Posterior vena cava (tissue), 2 donors: Measurements from ENCODE around the gene CAPN7. TPM values are rescaled to one million over a fixed set of nuclear protein-coding genes. Genes with fewer than 3 reads are reported as not detected.

ENCODE experiments used
- DNase-seq: peaks from one replicate; pipeline ENCODE4 v3.0.0-alpha.2; 2020; ENCODE audit warnings: low spot score
- intact Hi-C, 2 donors: fragments of 100-400 bp; cut with DNase I; formaldehyde crosslinking; loops; one replicate each; pipeline versions ENCODE4 v1.14.1 to v1.14.2; 2022 to 2023
- total RNA-seq, 2 donors: library from RNA; stranded (reverse); fragmentation: NEBNext Ultra II Directional; extraction: Animal tissue kit (Norgen Biotek cat#: 25700); gene quantifications; one replicate each; pipeline ENCODE4 v1.2.1, GENCODE V29; 2021
- donor health status: DM: yes; HTN: yes; CAD: no.
- donor health status: DM: yes; HTN: yes; CAD: no.

Gene CAPN7
- total RNA-seq, 2 donors from 2014 or later = 28.4 to 39.5 TPM

DNA sequence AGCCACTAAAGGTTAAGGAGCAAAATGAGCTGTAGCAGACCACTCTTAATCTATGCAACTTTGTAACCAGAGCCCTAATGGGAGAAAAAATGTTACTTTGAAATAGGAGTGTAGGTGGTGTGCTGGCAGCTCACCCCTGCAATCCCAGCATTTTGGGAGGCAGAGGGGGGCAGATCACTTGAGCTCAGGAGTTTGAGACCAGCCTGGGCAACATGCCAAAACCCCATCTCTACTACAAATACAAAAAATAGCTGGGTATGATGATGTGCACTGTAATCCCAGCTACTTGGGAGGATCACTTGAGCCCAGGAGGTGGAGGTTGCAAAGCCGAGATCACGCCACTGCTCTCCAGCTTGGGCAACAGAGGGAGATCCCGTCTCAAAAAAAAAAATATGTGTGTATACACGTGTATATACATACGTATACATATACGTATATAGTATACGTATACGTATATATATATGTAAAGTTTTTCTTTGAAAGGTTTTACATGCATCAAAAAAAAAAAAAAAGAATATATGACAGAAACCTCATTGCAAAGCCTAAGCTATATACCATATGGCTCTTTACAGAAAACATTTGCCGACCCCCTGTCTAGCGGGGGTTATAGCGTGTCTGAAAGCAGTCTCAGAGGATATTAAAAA is 15.7 kb downstream of the CAPN7 start:
- no peak for DNase-seq
- intact Hi-C loops = no loop called here

DNA sequence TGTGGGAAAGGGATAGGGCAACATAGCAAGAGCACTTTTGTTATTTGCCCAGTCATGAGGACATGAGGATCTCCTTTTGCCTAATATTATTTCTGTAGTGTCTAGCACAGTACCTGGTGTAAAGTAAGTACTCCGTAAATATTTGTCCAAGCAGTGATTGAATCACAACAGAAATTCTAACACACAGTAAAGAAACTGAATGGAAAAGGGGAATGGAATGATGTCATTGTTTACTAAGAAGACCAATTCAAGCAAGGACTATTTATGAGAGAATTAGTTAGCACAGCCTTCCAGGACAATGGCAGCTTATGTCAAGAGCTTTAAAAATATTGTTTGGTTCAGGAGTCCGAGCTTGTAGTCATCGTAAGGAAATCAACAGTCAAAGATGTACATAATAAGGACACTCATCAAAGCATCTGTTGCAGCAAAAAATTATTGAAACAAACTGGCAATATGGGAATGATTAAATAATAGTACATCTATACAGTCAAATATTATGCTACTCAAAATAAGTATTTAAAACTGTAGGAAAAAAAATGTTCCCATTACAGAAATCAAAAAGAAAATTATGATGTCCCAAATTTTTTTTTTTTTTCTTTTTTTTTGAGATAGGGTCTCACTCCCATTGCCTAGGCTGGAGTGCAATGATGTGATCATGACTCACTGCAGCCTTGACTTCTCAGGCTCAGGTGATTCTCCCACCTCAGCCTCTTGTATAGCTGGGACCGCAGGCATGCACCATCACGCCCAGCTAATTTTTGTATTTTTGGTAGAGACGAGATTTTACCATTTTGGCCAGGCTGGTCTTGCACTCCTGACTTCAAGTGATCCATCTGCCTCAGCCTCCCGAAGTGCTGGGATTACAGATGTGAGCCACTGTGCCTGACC is 17.9 kb downstream of the CAPN7 start:
- no peak for DNase-seq
- intact Hi-C loops = no loop called here

DNA sequence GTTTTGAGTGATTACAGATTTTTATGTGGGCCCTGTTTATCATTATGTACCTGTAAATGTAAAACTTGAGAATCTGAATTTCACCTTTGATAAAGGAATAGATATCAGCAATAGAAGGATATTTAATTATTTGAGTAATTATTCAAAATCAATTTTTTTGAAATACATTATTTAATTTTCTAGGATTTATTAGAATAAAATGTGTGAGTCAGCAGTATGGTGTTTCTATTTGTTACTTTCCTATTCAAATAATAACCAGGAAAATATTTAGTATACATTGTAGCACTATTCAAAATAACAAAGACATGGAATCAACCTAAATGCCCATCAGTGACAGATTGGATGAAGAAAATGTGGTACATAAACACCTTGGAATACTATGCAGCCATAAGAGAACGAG is 22.1 kb downstream of the CAPN7 start:
- no peak for DNase-seq
- intact Hi-C loops = no loop called here

DNA sequence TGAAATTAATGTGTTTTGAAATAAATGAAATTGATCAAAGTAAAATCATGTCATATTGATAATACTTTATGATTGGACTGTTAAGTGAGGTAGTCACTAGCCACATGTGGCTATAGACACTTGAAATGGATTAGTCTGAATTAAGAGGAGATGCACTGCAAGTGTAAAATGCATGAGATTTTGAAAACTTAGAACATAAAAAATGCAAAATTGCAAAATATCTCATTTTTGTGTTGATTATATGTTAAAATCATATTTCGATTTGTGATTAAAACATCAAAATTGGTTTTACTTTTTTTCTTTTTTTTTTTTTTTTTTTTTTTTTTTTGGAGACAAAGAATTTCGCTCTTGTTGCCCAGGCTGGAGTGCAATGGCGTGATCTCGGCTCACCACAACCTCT is 23.2 kb downstream of the CAPN7 start:
- intact Hi-C loops = no loop called here
- no peak for DNase-seq

DNA sequence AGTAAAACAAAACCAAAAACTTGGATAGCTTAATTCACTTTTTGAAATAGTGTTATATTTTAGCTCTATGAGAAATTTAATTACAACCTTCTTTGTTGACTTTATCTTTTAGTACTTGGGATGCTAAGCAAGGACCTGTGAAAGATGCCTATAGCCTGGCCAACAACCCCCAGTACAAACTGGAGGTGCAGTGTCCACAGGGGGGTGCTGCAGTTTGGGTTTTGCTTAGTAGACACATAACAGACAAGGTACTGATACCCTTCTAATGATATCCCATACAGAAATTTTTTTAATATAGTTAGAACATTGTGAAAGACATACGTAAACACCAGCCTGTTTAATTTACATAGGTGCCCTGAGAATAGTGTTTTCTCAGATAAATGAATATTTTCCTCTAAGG is 35.3 kb downstream of the CAPN7 start:
- intact Hi-C loops = no loop called here
- no peak for DNase-seq

DNA sequence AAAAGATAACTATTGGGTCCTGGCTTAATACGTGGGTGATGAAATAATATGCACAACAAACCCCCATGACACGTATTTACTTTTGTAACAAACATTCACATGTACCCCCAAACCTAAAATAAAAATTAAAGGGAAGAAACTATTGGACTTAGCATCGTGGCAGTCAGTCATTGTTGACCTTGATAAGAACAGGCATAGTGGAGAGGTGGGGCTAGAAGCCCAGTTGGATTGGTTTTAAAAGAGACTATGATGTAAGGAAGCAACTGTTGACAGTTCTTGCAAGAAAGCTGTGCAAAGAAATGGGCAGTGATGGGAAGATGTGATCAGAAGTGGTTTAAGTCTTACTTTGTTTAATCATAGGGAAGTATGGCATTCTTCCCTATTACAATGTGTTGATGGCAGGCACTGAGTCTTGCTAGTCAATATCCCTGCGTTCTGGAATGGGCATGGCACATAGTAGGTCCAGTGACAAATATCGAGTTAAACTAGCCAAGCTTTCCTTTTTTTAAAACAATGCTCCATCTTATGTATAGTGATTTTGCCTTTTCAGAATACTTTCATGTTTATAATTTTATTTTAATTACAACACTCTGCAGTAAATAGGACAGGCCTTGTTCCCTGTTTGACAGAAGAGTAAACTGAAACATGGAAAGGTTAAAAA is 37.9 kb downstream of the CAPN7 start:
- DNase-seq = no peak
- intact Hi-C loops = no loop called here

DNA sequence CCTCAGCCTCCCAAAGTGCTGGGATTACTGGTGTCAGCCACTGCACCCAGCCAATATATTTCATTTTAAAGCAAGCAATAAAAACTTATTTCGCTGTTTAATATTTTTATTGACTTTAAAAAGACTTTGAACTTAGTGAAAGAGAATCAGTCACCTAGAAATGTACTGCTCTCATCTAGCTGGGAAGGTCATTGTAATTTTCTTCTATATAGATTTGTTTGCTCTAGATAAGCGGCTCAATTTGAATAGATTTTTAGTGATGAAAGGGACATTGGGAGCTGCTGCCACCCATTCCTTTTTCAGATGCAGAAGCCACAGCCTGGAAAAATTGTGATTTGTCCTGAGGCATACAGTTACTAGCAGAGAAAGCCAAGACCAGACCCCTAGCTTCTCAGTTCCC is 40.1 kb downstream of the CAPN7 start:
- intact Hi-C loops = no loop called here
- no peak for DNase-seq

DNA sequence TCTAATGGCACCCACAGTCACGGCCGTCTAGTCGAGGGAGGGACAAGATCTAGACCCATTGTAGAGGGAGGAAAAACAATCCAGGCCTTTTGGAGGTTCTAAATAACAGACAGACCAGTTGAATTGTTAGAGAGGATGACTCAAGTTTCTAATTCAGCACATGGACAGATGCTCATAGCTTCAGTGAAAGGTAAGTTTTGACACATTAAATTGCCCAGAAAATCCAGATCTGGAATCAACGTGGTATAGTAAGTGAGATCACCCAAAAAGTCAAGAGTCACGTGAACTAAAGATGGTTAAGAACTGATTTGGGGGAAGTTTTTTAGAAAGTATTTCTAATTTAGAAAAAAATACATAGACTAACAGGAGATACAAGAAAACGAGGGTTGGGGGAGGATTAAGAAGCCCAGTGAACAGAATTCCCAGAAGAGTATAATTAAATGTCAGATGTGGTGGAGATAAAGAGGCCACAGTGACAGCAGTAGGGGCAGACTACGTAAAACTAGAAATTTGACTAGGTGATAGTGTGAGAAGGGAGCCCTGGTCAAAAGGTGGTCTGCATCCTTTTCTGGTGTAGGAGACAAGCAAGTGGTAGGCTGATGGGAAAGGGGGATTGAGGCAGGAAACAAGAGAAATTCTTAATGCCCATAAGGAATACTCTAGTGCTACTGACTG is 47.1 kb downstream of the CAPN7 start:
- no peak for DNase-seq
- intact Hi-C loops = no loop called here

DNA sequence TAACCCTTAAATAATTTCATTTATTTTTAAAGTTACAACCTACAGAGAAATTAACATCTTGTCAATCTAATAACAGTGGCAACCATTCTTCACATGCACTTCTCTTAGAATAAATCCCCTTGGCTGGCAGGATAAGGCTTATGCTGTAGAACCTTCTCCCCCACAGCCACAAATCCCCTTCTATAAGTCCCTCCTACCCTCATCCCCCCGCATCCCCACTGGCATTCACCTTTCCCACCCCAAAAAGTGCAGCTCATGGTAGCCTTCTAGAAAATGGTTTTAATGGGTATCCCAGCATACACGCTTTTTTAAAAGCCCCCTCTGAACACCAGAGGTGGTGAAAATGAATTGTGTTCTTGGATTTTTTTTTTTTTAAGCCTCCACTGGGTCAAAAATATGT is 49.2 kb downstream of the CAPN7 start:
- no peak for DNase-seq
- intact Hi-C loops = no loop called here

DNA sequence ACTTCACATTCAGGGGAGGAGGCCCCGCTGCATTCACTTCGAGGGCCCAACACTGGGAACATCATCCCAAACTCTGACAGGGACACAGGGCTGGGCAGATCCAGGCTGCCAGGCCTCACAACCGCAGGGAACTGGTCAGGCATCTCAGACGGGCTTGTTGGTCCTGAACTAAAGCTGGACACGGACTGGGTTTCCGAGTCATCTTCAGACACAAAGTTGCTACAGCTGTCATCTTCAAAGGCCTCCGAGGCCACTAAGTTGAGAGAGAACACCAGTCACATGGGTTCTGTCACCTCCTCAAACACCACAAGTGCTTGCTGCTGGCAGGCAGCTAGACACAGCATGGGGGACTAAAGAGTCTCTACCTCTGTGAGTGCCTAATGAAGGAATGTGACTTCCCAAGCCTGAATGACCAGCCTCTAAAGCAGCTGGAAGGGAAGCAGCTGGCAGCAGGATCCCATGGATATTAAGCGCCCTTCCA is 50.9 kb downstream of the CAPN7 start:
- intact Hi-C loops = no loop called here
- no peak for DNase-seq

DNA sequence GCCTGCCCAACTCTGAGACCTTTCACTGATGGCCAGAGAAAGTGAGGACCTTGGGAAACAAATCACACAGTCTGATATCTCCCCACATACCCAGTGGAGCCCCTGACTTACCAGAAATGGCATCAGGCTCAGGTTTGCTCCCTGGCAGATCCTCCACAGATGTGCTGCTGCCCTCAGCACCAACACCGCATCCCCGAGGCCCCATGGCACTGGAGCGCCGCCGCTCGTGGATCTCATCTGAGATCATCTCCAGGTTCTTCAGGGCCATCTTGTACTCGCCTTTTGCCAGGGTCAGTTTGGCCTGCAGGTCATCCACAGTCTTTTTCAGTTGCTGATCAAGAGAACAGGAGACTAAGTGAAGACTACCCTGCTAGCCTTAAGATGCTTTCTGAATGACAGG is 52.7 kb downstream of the CAPN7 start:
- no peak for DNase-seq
- intact Hi-C loops = no loop called here

DNA sequence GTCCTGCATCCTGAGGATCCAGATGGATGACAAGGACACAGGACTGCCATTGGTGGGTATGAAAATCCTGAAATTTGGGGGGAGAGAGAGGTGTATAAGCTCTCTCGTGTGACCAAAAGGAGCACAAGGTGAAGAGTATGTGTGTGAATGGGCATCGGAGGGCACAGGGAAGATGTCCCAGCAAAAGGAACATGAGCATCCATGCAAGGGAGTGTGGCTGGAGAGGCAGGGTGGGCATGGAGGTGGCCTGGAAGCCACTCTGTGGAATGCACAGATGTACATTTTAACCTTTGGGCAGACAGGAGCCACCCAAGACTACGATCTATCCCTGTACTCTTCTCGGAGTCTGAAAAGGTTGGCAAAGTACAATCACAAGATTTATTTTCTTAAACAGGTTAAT is 54.5 kb downstream of the CAPN7 start:
- intact Hi-C loops = no loop called here
- no peak for DNase-seq

DNA sequence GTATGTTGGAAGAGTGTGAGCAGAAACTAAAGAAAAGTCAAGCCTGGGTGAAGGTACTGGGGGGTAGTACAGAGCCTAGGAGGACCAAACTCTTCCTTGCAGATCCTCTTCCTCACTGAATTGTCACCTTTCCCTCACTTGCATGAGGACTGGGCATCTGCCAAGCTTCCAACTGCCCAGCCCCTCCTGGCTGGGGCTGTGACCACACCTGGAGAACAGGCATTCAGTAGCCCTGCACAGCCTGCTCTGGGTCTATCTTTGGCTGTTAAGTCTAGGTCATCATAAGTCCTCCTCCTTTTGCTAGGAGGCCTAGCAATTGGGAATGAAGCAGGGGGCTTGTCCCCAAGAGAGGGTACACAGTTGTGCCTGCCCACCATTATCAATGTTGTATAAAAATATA is 55.2 kb downstream of the CAPN7 start:
- DNase-seq = no peak
- intact Hi-C loops = no loop called here

DNA sequence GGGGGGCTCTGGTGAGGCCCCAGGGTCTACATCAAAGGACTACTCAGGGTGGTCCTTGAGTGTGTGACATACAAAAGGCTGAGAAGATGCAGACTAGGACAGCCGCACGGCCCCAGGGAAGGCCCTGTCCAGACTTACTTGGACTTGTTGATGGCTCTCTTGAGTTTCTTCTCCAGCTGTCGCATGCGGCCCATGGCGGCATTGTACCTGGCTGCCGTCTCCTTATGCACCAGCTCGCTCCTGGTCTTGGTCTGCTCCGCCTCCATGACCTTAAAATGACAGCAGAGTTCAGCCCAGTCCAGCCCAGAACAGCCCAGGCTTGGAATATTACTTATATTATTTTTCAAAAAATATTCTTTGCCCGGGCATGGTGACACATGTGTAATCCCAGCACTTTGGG is 56.0 kb downstream of the CAPN7 start:
- intact Hi-C loops = no loop called here
- no peak for DNase-seq

DNA sequence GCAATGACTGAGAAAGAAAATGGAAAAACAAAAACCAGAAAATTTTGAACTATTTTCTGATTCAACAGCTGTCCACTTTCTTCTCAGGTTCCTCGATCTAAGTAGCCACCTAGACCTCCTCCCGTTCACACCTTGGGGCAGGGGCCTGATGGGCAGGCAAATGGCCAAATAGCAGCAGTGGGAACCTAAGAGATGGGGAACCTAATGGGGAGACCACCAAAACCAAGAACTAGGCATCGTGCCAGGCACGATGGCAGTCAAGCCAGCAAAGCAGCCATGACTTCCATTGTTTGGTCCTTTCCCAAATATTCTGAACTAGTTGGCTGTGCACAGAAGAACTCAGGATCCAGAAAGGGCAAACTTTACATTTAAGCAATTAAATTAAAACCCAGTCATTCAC is 57.1 kb downstream of the CAPN7 start:
- intact Hi-C loops = no loop called here
- DNase-seq = no peak

DNA sequence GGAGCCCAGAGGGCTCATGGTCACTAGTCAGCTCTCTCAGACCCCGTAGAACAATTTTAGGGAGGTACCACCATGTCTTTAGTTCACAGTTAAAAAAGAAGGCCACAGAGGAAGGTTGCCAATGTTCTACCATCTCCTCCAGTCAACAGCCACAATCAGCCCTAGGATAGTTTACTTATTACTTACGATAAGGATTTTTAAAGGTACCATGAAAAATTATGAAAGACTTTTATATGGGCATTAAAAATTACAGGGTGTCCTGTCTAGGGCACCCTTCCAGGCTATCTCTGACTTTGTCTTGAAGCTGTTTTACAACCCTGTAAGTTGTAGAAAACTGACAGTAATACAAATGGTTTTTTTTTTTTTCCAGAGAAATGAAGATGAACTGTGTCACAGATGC is 57.9 kb downstream of the CAPN7 start:
- no peak for DNase-seq
- intact Hi-C loops = no loop called here

DNA sequence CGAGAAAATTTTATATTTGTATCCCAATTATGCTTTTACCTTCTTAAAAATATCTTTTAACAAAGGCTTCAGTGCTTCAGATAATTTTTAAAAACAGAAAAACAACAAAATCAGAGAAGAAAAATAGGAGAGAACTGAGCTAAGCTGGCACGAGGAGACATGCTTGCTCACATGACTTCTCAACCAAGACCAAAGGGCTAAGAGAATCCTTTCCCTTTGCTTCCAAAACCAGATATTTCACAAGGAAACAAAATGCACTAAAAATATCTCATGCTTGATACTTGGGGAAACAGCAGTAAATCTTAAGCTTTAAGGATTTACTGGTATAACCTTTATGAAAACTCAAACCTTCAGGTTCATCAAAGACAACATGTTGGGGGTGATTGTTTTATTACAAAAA is 58.4 kb downstream of the CAPN7 start:
- DNase-seq = no peak
- intact Hi-C loops = no loop called here

DNA sequence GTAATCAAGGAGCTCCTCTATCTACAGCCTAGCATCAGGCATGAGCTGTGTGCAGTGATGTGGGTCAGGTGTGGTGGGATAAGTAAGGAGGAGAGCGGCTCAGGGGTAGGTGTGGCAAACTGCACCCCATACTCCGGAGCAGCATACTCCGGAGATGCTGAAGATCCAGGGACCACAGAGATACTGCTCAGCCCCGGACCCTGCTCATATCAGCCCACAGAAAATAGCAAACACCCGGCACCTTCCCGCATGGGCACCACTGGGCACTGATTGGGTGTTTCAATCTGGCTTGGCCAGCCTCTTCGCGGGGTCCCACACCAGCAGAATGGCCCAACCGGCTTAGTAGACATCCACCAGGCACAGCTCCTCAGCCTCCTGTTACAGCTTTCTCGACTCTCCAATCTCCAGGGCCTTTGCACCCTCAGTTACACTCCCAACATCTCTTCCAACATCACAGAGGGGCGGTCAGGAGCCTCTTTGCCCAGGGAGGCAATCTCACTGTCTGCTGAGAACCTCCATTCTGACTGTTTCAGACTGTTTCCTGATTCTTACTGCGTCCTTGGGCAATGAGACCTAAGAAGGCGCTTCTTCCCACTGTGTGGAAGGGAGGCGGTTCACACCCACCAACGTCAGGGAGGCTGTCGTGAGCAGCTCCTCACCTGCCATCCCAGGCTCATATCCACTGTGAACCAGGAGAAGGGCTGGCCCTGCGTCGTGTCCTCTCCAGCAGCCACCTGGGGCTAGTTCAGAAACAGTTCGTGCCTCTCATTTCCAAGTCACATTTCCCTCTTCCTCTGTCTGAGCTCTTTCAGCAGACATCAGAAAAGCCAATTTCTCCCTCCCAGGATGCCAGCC is 59.8 kb downstream of the CAPN7 start:
- no peak for DNase-seq
- intact Hi-C loops = loop anchor here (5.0 kb wide), 3 partner anchors 66 to 136 kb away; partner anchors contain the start of gene SH3BP5 (in 2 of the 2)
